ENCODE measurements around the gene SCAMP2. TPM values are rescaled to one million over a fixed set of nuclear protein-coding genes. Genes with fewer than 3 reads are reported as not detected.

The SCAMP2 gene
- total and polyA plus RNA-seq, 2 donors (not counting 1 experiment from before 2014, with no cell fraction given) = 15.5 to 86.2 TPM

DNA sequence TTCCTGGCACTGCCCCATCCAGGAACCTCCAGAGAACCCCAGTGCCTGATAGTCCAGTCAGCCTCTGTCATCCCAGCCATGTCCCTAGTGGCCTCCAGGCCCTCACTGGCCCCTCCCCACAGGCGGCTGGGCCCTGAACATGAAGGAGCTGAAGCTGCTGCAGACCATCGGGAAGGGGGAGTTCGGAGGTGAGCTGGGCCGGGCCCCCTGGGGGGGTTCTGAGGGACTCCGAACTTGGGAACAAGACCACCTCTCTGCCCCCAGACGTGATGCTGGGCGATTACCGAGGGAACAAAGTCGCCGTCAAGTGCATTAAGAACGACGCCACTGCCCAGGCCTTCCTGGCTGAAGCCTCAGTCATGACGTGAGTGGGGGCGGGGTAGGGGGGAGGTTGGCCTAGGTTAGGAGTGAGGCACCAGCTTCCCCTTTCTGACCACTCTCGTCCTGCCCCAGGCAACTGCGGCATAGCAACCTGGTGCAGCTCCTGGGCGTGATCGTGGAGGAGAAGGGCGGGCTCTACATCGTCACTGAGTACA is 72.5 kb downstream of the SCAMP2 start:
- H3K36me3 ChIP-seq (ENCODE audit: control insufficient read depth, insufficient read depth, low read length) = peaks cover 26% of the 10 kb centered on the region

DNA sequence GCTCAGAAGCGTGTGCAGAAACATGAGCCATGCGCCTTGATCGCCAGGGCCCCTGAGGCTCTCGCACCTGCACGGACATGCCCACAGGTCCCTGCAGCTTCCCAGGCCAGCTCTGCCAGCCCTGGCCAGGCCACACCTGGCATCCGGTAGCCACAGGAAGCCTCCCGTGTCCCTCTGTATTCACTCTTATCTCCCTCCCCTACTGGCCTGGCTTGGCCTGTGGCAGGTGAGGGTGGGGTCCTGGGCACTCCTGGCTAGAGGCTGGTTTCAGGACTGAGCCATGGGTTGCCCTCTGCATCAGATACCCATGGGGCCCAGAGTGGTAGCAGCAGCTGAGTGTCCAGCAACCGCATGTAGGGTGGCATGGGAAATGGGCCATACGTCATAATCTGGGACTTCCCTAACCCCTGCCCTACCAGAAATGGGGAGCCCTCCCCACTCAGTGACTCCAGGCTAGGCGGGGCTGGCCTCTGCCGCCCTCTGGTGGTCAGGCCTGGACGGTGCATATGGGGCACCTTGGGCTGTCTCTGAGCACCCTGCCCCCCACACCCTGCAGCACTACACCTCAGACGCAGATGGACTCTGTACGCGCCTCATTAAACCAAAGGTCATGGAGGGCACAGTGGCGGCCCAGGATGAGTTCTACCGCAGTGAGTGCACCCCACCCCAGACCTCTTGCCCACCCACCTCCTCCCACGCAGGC is 73.2 kb downstream of the SCAMP2 start:
- DNase-seq (ENCODE audit: low read depth in 2 of 2) = peak; percentile 25 to 60
- Histone ChIP-seq H3K4me1 (ENCODE audit: control insufficient read depth, extremely low read depth, insufficient read depth, low read length) (peaks cover 3% of the 10 kb centered on the region), H3K9ac (ENCODE audit: insufficient read depth, low read length) (no peak overlapping the region), H3K27me3 (ENCODE audit: control insufficient read depth, insufficient read depth, low read length) (no peaks in the 10 kb centered on the region), H3K79me2 (ENCODE audit: control insufficient read depth, insufficient read depth, low read length) (peaks cover 12% of the 10 kb centered on the region), H3K27ac (ENCODE audit: insufficient read depth, low read length) (no peak overlapping the region), H4K20me1 (ENCODE audit: control insufficient read depth, extremely low read depth, insufficient read depth, low read length) (no peaks in the 10 kb centered on the region), H3K36me3 (ENCODE audit: control insufficient read depth, insufficient read depth, low read length) (peaks cover 26% of the 10 kb centered on the region), H3K4me2 (ENCODE audit: extremely low read depth, insufficient read depth, low read length) (no peak overlapping the region), H3K4me3 (replicated peaks in 1 of 4; ENCODE audit: control extremely low read depth in 1 of 4, insufficient read depth in 1 of 4, low read depth in 3 of 4, low read length in 4 of 4) (no peak overlapping the region), H2AFZ (ENCODE audit: low read length) (no peak overlapping the region), H3K9me3 (ENCODE audit: control insufficient read depth, insufficient read depth, low read depth, low read length) (no peaks in the 10 kb centered on the region)
- no peak for TF ChIP-seq EZH2 (IDR thresholded peaks at IDR 0.05; ENCODE audit: low read length, missing control alignments)
- TF ChIP-seq CTCF (conservative IDR thresholded peaks at IDR 0.05 in 1 of 2, IDR thresholded peaks at IDR 0.05 in 1 of 2; ENCODE audit: low read depth in 1 of 2, low read length in 2 of 2) = peak; percentile 86 to 98

More for the DNA sequence above, 72.5 kb downstream of the SCAMP2 start:
- Histone ChIP-seq H3K27ac (ENCODE audit: insufficient read depth, low read length) (no peak overlapping the region), H4K20me1 (ENCODE audit: control insufficient read depth, extremely low read depth, insufficient read depth, low read length) (no peaks in the 10 kb centered on the region), H3K27me3 (ENCODE audit: control insufficient read depth, insufficient read depth, low read length) (no peaks in the 10 kb centered on the region), H3K4me3 (replicated peaks in 1 of 4; ENCODE audit: control extremely low read depth in 1 of 4, insufficient read depth in 1 of 4, low read depth in 3 of 4, low read length in 4 of 4) (no peak overlapping the region), H3K4me2 (ENCODE audit: extremely low read depth, insufficient read depth, low read length) (no peak overlapping the region), H3K4me1 (ENCODE audit: control insufficient read depth, extremely low read depth, insufficient read depth, low read length) (peaks cover 3% of the 10 kb centered on the region), H3K9ac (ENCODE audit: insufficient read depth, low read length) (no peak overlapping the region), H3K79me2 (ENCODE audit: control insufficient read depth, insufficient read depth, low read length) (peaks cover 8% of the 10 kb centered on the region), H3K9me3 (ENCODE audit: control insufficient read depth, insufficient read depth, low read depth, low read length) (no peaks in the 10 kb centered on the region), H2AFZ (ENCODE audit: low read length) (no peak overlapping the region)
- TF ChIP-seq EZH2 (IDR thresholded peaks at IDR 0.05; ENCODE audit: low read length, missing control alignments) = no peak
- no peak for TF ChIP-seq CTCF (conservative IDR thresholded peaks at IDR 0.05 in 1 of 2, IDR thresholded peaks at IDR 0.05 in 1 of 2; ENCODE audit: low read depth in 1 of 2, low read length in 2 of 2)
- DNase-seq (ENCODE audit: low read depth in 2 of 2) = no peak

- H3K4me1 ChIP-seq (ENCODE audit: control insufficient read depth, extremely low read depth, insufficient read depth, low read length) = peaks cover 3% of the 10 kb centered on the region
- H3K27me3 ChIP-seq (ENCODE audit: control insufficient read depth, insufficient read depth, low read length) = no peaks in the 10 kb centered on the region
- DNase-seq (ENCODE audit: low read depth in 2 of 2) = no peak
- H3K4me3 ChIP-seq (replicated peaks in 1 of 4; ENCODE audit: control extremely low read depth in 1 of 4, insufficient read depth in 1 of 4, low read depth in 3 of 4, low read length in 4 of 4) = no peak overlapping the region
- H3K9me3 ChIP-seq (ENCODE audit: control insufficient read depth, insufficient read depth, low read depth, low read length) = no peaks in the 10 kb centered on the region
- TF ChIP-seq EZH2 (IDR thresholded peaks at IDR 0.05; ENCODE audit: low read length, missing control alignments) (no peak), CTCF (conservative IDR thresholded peaks at IDR 0.05 in 1 of 2, IDR thresholded peaks at IDR 0.05 in 1 of 2; ENCODE audit: low read depth in 1 of 2, low read length in 2 of 2) (no peak)
- no peak overlapping the region for H3K9ac ChIP-seq (ENCODE audit: insufficient read depth, low read length)
- H3K36me3 ChIP-seq (ENCODE audit: control insufficient read depth, insufficient read depth, low read length) = peaks cover 26% of the 10 kb centered on the region
- no peak overlapping the region for H2AFZ ChIP-seq (ENCODE audit: low read length)
- H3K79me2 ChIP-seq (ENCODE audit: control insufficient read depth, insufficient read depth, low read length) = peaks cover 18% of the 10 kb centered on the region
- H3K27ac ChIP-seq (ENCODE audit: insufficient read depth, low read length) = no peak overlapping the region
- no peaks in the 10 kb centered on the region for H4K20me1 ChIP-seq (ENCODE audit: control insufficient read depth, extremely low read depth, insufficient read depth, low read length)
- H3K4me2 ChIP-seq (ENCODE audit: extremely low read depth, insufficient read depth, low read length) = no peak overlapping the region
Measured at GRCh38 chr15:74799255-74799855, 73.8 kb downstream of the SCAMP2 start.
